Mucosa of descending colon (tissue), 3 donors: ENCODE results near the gene KRT12. TPM values are rescaled to one million over a fixed set of nuclear protein-coding genes. Genes with fewer than 3 reads are reported as not detected.

Source experiments
- ATAC-seq: fragments of 200-7000 bp; cut with Tn5 transposase; one replicate; pipeline ENCODE4 v1.9.1; 2020; ENCODE audit warnings: mild to moderate bottlenecking, moderate library complexity
- DNase-seq, 3 donors: peaks; one replicate each; pipeline ENCODE4 v3.0.0-alpha.2; 2020
- H3K36me3 ChIP-seq: fragments of 200-600 bp; one replicate; pipeline ENCODE4 v1.8.0; 2021; ENCODE audit warnings: low read depth, mild to moderate bottlenecking
- H3K4me1 ChIP-seq: fragments of 200-600 bp; one replicate; pipeline ENCODE4 v1.8.0; 2021; ENCODE audit warnings: low read depth, mild to moderate bottlenecking
- H3K4me3 ChIP-seq: fragments of 200-600 bp; one replicate; pipeline ENCODE4 v1.8.0; 2021; ENCODE audit warnings: mild to moderate bottlenecking
- H3K9me3 ChIP-seq: fragments of 200-600 bp; one replicate; pipeline ENCODE4 v1.8.0; 2021; ENCODE audit warnings: mild to moderate bottlenecking
- CTCF ChIP-seq: fragments of 200-600 bp; IDR thresholded peaks from one replicate; pipeline ENCODE4 v1.8.0; 2022; ENCODE audit warnings: antibody characterized with exemption, mild to moderate bottlenecking
- intact Hi-C, 2 donors: fragments of 100-400 bp; cut with DNase I in 1 of 2; cut with micrococcal nuclease in 1 of 2; formaldehyde crosslinking; loops; one replicate each; pipeline versions ENCODE4 v1.11.0 to v1.11.1; 2022; cut with DNase I, micrococcal nuclease
- total RNA-seq, 3 donors: library from RNA; stranded (reverse); fragmentation: NEBNext Ultra II Directional in 2 of 3; extraction: Animal tissue kit (Norgen Biotek cat#: 25700) in 2 of 3; gene quantifications; one replicate each; pipeline versions ENCODE4 v1.2.1 to v1.2.4, GENCODE V29; 2021 to 2023
- donor health status: DM: no; HTN: no; CAD: no; lungs with moderate emphysema.
- donor health status: DM: no; HTN: no; CAD: no.
- donor health status: DM: no; HTN: yes; CAD: no.

KRT12 gene
- total RNA-seq, 3 donors from 2014 or later: 0.80 to 6.0 (median 2.5) TPM

- intact Hi-C loops: no loop called here
- ATAC-seq (peak; percentile 79), DNase-seq (no peak)
- Histone ChIP-seq H3K9me3 (no peaks in the 10 kb centered on the region), H3K4me1 (peaks cover 4% of the 10 kb centered on the region), H3K36me3 (no peaks in the 10 kb centered on the region), H3K4me3 (peak overlapping the region; percentile 6)
- TF ChIP-seq CTCF: no peak
Observed at GRCh38 chr17:40883626-40884334, 16.8 kb upstream of the KRT12 start.

- H3K4me1 ChIP-seq: peaks cover 4% of the 10 kb centered on the region
- DNase-seq (no peak), ATAC-seq (no peak)
- TF ChIP-seq CTCF: no peak
- H3K9me3 ChIP-seq: no peaks in the 10 kb centered on the region
- intact Hi-C loops: no loop called here
- peak overlapping the region; percentile 6 for H3K4me3 ChIP-seq
- no peaks in the 10 kb centered on the region for H3K36me3 ChIP-seq
Observed at GRCh38 chr17:40883031-40883430, 16.0 kb upstream of the KRT12 start.

GRCh38 chr17:40879026-40879425 is 12.0 kb upstream of the KRT12 start:
- ATAC-seq (no peak), DNase-seq (no peak)
- H3K4me3 ChIP-seq: no peak overlapping the region
- no peaks in the 10 kb centered on the region for H3K9me3 ChIP-seq
- no peak for TF ChIP-seq CTCF
- peaks cover 4% of the 10 kb centered on the region for H3K4me1 ChIP-seq
- no peaks in the 10 kb centered on the region for H3K36me3 ChIP-seq
- intact Hi-C loops: no loop called here

GRCh38 chr17:40878044-40878443 is 11.0 kb upstream of the KRT12 start:
- DNase-seq (no peak), ATAC-seq (no peak)
- no peak overlapping the region for H3K4me3 ChIP-seq
- H3K36me3 ChIP-seq: no peaks in the 10 kb centered on the region
- intact Hi-C loops: no loop called here
- H3K4me1 ChIP-seq: peaks cover 4% of the 10 kb centered on the region
- no peak for TF ChIP-seq CTCF
- H3K9me3 ChIP-seq: no peaks in the 10 kb centered on the region

- intact Hi-C loops: no loop called here
- Histone ChIP-seq H3K9me3 (no peaks in the 10 kb centered on the region), H3K36me3 (no peaks in the 10 kb centered on the region), H3K4me1 (no peaks in the 10 kb centered on the region), H3K4me3 (no peak overlapping the region)
- no peak for TF ChIP-seq CTCF
- ATAC-seq (no peak), DNase-seq (no peak)
Observed at GRCh38 chr17:40873801-40874200, 6.8 kb upstream of the KRT12 start.

GRCh38 chr17:40873255-40873654 is 6.2 kb upstream of the KRT12 start:
- no peak for TF ChIP-seq CTCF
- no peaks in the 10 kb centered on the region for H3K36me3 ChIP-seq
- H3K9me3 ChIP-seq: no peaks in the 10 kb centered on the region
- intact Hi-C loops: no loop called here
- ATAC-seq (no peak), DNase-seq (no peak)
- H3K4me1 ChIP-seq: no peaks in the 10 kb centered on the region
- no peak overlapping the region for H3K4me3 ChIP-seq
